ENCODE results near the gene LRRC45. TPM values are rescaled to one million over a fixed set of nuclear protein-coding genes. Genes with fewer than 3 reads are reported as not detected.
A peak's percentile ranks its signal among the peaks of the same experiment; 100 is the strongest.

LRRC45 gene
- polyA plus RNA-seq, 1 experiment, result 3.4 TPM

DNA sequence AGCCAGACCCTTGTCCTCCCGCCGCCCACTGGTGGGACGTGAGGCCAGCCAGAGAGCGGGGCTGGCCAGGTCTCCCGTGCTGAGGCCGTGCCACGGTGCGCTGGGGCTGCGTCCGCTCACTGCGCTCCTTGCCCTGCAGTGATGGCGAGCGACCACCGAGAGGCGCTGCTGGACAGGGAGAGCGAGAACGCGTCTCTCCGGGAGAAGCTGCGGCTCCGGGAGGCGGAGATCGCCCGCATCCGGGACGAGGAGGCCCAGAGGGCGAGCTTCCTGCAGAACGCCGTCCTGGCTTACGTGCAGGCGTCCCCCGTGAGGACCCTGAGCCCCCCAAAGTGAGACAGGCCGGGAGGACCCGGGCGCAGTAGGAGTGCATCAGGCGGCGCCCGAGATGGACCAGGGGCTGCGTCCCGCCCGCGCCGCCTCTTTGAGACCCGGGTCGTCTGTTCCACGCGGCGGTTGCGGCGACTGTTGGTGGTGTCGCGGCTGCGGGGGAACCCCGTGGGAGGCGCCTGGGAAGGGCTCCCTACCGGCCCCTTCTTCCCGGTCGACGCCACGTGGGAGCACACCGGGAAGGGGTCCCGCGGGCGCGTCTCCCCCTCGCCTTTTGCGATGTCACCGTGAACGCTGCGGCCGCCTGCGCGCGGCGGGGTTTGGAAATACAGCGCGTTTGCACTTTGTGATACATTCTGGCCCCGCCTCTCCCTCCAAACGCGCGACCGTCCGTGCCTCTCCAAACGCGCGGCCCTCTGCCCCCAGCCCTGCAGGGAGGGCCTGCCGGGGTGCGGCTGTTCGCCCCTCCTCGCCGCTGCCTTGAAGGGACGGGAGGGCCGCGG is 7.6 kb downstream of the LRRC45 start:
- peak; percentile 51 for DNase-seq (ENCODE audit: low read depth, low spot score)
- Histone ChIP-seq H3K9me3 (ENCODE audit: control insufficient read depth, insufficient read depth, low read length) (no peaks in the 10 kb centered on the region; the same call in 1 of the 2 replicates), H3K4me3 (ENCODE audit: low read depth, low read length) (peak overlapping the region; percentile 56), H3K27ac (ENCODE audit: low read depth, low read length) (peak overlapping the region; percentile 52), H3K27me3 (ENCODE audit: control insufficient read depth, insufficient read depth, low read length) (no peaks in the 10 kb centered on the region)
- TF ChIP-seq, protein P1, sequence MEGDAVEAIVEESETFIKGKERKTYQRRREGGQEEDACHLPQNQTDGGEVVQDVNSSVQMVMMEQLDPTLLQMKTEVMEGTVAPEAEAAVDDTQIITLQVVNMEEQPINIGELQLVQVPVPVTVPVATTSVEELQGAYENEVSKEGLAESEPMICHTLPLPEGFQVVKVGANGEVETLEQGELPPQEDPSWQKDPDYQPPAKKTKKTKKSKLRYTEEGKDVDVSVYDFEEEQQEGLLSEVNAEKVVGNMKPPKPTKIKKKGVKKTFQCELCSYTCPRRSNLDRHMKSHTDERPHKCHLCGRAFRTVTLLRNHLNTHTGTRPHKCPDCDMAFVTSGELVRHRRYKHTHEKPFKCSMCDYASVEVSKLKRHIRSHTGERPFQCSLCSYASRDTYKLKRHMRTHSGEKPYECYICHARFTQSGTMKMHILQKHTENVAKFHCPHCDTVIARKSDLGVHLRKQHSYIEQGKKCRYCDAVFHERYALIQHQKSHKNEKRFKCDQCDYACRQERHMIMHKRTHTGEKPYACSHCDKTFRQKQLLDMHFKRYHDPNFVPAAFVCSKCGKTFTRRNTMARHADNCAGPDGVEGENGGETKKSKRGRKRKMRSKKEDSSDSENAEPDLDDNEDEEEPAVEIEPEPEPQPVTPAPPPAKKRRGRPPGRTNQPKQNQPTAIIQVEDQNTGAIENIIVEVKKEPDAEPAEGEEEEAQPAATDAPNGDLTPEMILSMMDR (IDR thresholded peaks at IDR 0.05; ENCODE audit: low read depth, low read length), result peak; percentile 58
- CTCF ChIA-PET, result interaction anchor here (0.5 to 1.9 kb wide), 16 partner anchors 8 to 227 kb away, joined by 3 to 21 read pairs (median 4); no protein-coding TSS in a partner anchor
- POLR2A ChIA-PET, result interaction anchor here (0.7 kb wide), 1 partner anchor 67 kb away, joined by 3 read pairs; the partner anchor contains the start of gene FASN

DNA sequence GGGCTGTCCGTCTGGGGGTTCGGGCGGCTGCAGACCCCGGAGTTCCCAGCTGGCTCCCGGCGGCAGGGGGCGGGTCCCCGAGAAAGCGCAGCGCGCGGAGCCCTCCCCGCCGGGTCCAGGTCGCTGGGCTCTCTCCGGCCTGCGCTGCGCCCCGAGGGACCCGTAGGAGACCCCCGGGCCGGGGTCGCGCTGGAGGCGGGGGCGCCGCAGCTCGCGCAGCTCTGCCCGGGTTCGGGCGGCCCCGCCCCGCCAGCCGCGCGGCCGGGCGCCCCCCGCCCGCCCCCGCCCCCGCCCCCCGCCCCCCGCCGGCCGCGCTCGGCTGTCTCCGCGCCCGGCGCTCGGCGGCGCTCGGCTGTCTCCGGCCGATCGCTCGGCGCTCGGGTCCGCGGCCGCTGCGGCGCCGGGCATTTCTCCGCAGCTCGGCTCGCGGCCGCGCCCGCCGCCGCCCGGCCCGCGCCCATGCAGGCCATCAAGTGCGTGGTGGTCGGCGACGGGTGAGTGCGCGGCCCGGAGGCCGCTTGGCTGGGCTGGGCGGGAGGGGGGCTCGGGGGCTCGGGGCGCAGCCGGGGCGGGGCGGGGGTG is 8.3 kb downstream of the LRRC45 start, which contains the start of gene RAC3:
Gene RAC3 (plus strand): TSS at position 376 of the 582 bp plus-strand sequence. CDS start 84 bp downstream, at position 460.
- ChIA-PET CTCF (interaction anchor here (1.5 to 1.9 kb wide), 2 partner anchors 12 to 124 kb away, joined by 4 to 21 read pairs; no protein-coding TSS in a partner anchor), POLR2A (interaction anchor here (1.1 kb wide), 1 partner anchor 50 kb away, joined by 3 read pairs; no protein-coding TSS in a partner anchor)
- no peaks in the 10 kb centered on the region; the same call in 1 of the 2 replicates for H3K9me3 ChIP-seq (ENCODE audit: control insufficient read depth, insufficient read depth, low read length)
- no peak for DNase-seq (ENCODE audit: low read depth, low spot score)
- peak within 1 kb of the TSS; percentile 57 for H3K4me3 ChIP-seq (ENCODE audit: low read depth, low read length)
- peak within 1 kb of the TSS; percentile 52 for H3K27ac ChIP-seq (ENCODE audit: low read depth, low read length)
- no peaks in the 10 kb centered on the region for H3K27me3 ChIP-seq (ENCODE audit: control insufficient read depth, insufficient read depth, low read length)
- TF ChIP-seq, protein P1 (IDR thresholded peaks at IDR 0.05; ENCODE audit: low read depth, low read length), result no peak

DNA sequence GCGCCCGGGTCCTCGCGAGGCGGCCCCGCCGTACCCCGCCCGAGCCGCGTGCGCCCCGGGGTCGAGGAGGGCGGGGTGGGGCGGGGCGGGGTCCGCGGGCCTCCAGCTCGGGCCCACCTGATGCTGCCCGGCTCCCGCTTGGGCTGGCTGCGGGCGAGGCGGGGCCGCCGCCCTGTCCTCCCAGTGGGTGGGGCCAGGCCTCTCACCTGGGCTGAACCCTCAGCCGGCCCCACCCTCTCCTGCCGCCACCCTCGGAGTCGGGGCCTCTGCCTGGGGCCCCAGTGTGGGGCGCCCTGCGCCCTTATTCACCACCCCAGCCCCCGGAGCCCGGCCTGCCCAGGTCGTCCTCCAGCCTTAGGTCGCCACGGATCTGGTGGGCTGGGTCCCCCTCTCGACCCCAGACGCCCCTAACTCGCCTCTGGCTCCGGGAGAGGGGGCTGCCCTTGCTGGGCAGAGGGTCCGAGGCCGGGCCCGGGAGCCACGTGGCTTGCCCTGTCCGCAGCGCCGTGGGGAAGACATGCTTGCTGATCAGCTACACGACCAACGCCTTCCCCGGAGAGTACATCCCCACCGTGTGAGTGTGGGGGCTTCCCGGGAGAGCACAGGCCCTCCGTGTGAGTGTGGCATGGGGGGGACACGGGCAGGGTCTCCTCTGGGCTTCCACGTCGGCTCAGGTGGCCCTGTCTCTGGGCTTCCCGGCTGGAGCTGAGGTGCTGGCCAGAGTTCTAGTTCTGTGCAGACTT is 9.0 kb downstream of the LRRC45 start:
- H3K27ac ChIP-seq (ENCODE audit: low read depth, low read length), result no peak overlapping the region
- no peaks in the 10 kb centered on the region; the same call in 1 of the 2 replicates for H3K9me3 ChIP-seq (ENCODE audit: control insufficient read depth, insufficient read depth, low read length)
- peak overlapping the region; percentile 57 for H3K4me3 ChIP-seq (ENCODE audit: low read depth, low read length)
- TF ChIP-seq, protein P1 (IDR thresholded peaks at IDR 0.05; ENCODE audit: low read depth, low read length), result no peak
- POLR2A ChIA-PET, result interaction anchor here (1.1 kb wide), 1 partner anchor 49 kb away, joined by 3 read pairs; no protein-coding TSS in a partner anchor
- H3K27me3 ChIP-seq (ENCODE audit: control insufficient read depth, insufficient read depth, low read length), result no peaks in the 10 kb centered on the region
- no peak for DNase-seq (ENCODE audit: low read depth, low spot score)
- CTCF ChIA-PET, result interaction anchor here (0.5 kb wide), 1 partner anchor 92 kb away, joined by 5 read pairs; no protein-coding TSS in a partner anchor

DNA sequence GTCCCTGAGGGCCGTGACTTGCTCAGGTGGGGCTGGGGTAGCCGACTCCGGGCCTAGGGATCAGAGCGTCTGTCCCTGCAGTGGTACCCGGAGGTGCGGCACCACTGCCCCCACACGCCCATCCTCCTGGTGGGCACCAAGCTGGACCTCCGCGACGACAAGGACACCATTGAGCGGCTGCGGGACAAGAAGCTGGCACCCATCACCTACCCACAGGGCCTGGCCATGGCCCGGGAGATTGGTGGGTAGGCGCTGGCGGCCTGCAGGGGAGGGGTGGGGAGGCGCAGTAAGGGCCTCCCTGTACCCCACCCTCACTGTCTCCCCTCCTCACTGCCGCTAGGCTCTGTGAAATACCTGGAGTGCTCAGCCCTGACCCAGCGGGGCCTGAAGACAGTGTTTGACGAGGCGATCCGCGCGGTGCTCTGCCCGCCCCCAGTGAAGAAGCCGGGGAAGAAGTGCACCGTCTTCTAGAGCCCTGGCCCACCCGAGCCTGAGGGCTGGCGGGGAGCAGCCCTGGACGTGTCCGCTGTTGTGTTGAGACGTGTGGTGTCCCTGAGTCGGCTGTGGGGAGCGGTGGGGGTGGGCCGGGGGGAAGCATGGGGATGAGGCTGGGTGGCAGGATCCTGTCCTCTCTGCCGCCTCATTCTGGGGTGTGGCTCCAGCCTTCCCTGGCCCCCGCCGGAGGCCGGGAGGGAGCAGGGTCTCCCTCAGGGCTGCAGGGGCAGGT is 10.4 kb downstream of the LRRC45 start:
- H3K9me3 ChIP-seq (ENCODE audit: control insufficient read depth, insufficient read depth, low read length), result no peaks in the 10 kb centered on the region; the same call in 1 of the 2 replicates
- no peak overlapping the region for H3K4me3 ChIP-seq (ENCODE audit: low read depth, low read length)
- no peak for DNase-seq (ENCODE audit: low read depth, low spot score)
- TF ChIP-seq, protein P1 (IDR thresholded peaks at IDR 0.05; ENCODE audit: low read depth, low read length), result no peak
- CTCF ChIA-PET, result no interaction called here
- no peak overlapping the region for H3K27ac ChIP-seq (ENCODE audit: low read depth, low read length)
- no peaks in the 10 kb centered on the region for H3K27me3 ChIP-seq (ENCODE audit: control insufficient read depth, insufficient read depth, low read length)
- POLR2A ChIA-PET, result no interaction called here

All from AG04450 (cell line).